ENCODE results near the gene ALPL. TPM values are rescaled to one million over a fixed set of nuclear protein-coding genes. Genes with fewer than 3 reads are reported as not detected.

Gene ALPL
- total RNA-seq, 1 experiment from 2014 or later: 84.8 TPM

DNA sequence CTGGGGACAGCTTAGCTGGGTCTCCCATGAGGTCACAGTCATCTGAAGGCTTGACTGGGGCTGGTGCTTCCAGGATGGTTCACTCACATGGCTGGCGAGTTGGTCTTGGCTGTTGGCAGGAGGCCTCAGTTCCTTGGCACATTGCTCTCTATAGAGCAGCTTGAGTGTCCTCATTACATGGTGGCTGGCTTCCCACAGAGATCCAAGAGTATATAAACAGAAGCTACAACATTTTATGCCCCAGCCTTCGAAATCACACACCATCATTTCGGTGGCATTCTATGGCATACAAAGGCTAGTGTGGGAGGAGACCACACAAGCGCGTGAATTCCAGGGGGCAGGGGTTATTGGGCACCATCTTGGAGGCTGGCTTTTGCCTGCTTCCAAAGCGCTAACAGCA, 63.0 kb downstream of the ALPL start:
- no peak overlapping the region for H3K9ac ChIP-seq (ENCODE audit: extremely low read depth, insufficient read length, low read length)
- H3K79me2 ChIP-seq (ENCODE audit: insufficient read depth, low read length): no peaks in the 10 kb centered on the region
- H3K27me3 ChIP-seq (ENCODE audit: insufficient read depth, low read length): no peaks in the 10 kb centered on the region
- H2BK5ac ChIP-seq (ENCODE audit: insufficient read length, low read length): no peak overlapping the region
- no peaks in the 10 kb centered on the region for H3K9me3 ChIP-seq (ENCODE audit: control insufficient read depth, low read depth, low read length)
- H3K4me1 ChIP-seq (ENCODE audit: insufficient read depth, low read length): peaks cover 2% of the 10 kb centered on the region; the same call in 1 of the 2 replicates
- no peaks in the 10 kb centered on the region for H3K23me2 ChIP-seq (ENCODE audit: insufficient read length, low read depth, low read length, poor library complexity, severe bottlenecking)
- no CpG with 5 or more reads among the region's 6 CpGs for WGBS (ENCODE audit: extremely low coverage, insufficient read length, low lambda C conversion rate)
- H3K23ac ChIP-seq (ENCODE audit: insufficient read length, low read depth, low read length): no peak overlapping the region
- H3K9me3 Mint-ChIP-seq: no peaks in the 10 kb centered on the region
- TF ChIP-seq, protein P1, sequence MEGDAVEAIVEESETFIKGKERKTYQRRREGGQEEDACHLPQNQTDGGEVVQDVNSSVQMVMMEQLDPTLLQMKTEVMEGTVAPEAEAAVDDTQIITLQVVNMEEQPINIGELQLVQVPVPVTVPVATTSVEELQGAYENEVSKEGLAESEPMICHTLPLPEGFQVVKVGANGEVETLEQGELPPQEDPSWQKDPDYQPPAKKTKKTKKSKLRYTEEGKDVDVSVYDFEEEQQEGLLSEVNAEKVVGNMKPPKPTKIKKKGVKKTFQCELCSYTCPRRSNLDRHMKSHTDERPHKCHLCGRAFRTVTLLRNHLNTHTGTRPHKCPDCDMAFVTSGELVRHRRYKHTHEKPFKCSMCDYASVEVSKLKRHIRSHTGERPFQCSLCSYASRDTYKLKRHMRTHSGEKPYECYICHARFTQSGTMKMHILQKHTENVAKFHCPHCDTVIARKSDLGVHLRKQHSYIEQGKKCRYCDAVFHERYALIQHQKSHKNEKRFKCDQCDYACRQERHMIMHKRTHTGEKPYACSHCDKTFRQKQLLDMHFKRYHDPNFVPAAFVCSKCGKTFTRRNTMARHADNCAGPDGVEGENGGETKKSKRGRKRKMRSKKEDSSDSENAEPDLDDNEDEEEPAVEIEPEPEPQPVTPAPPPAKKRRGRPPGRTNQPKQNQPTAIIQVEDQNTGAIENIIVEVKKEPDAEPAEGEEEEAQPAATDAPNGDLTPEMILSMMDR (conservative IDR thresholded peaks at IDR 0.05): no peak
- H4K20me1 ChIP-seq (ENCODE audit: control insufficient read depth, insufficient read depth, insufficient read length): no peaks in the 10 kb centered on the region
- H2AFZ ChIP-seq (ENCODE audit: low read length): no peak overlapping the region
- DNase-seq: no peak
- no peak overlapping the region for H4K91ac ChIP-seq (ENCODE audit: insufficient read length, low read depth, low read length)
- no peak overlapping the region for H3K18ac ChIP-seq (ENCODE audit: insufficient read length, low read depth, low read length)
- H2AK5ac ChIP-seq (ENCODE audit: insufficient read length, low read length): no peak overlapping the region
- no peak overlapping the region for H2BK12ac ChIP-seq (ENCODE audit: insufficient read length, low read depth, low read length)
- H3K14ac ChIP-seq (ENCODE audit: insufficient read depth, low read length): no peak overlapping the region
- no peak overlapping the region for H2BK20ac ChIP-seq (ENCODE audit: low read depth, low read length, poor library complexity, severe bottlenecking)
- H3K27me3 Mint-ChIP-seq (ENCODE audit: low read depth): no peaks in the 10 kb centered on the region
- no peak overlapping the region for H4K5ac ChIP-seq (ENCODE audit: insufficient read length, low read depth, low read length)
- H3K4ac ChIP-seq (ENCODE audit: low read depth, low read length): no peak overlapping the region
- H3K4me3 Mint-ChIP-seq: no peak overlapping the region
- no peak overlapping the region for H2BK120ac ChIP-seq (ENCODE audit: low read depth, low read length, poor library complexity, severe bottlenecking)
- no peak overlapping the region for H3K56ac ChIP-seq (ENCODE audit: insufficient read length, low read depth, low read length)
- H3K27ac ChIP-seq (ENCODE audit: insufficient read length, low read depth, low read length): no peak overlapping the region
- no peak overlapping the region for H2BK15ac ChIP-seq (ENCODE audit: low read depth, low read length)
- no peaks in the 10 kb centered on the region for H3K79me1 ChIP-seq (ENCODE audit: insufficient read depth, low read depth, low read length, poor library complexity, severe bottlenecking)
- H3K4me2 ChIP-seq (ENCODE audit: insufficient read depth, insufficient read length, low read length): no peak overlapping the region
- peaks cover 2 to 7% (median 6%) of the 10 kb centered on the region in 3 experiments; a peak in 3 of 7 replicates for H3K36me3 Mint-ChIP-seq (ENCODE audit: insufficient read depth in 1 of 3, low read depth in 3 of 3)
- peaks cover 22 to 31% of the 10 kb centered on the region in 2 experiments for H3K4me1 Mint-ChIP-seq
- H3T11ph ChIP-seq (ENCODE audit: low read length): no peak overlapping the region
- no peak overlapping the region for H3K27ac Mint-ChIP-seq
- H4K8ac ChIP-seq (replicated peaks; ENCODE audit: insufficient read length, low read depth, low read length): no peak overlapping the region
